Peyer's patch (tissue), 4 donors: ENCODE results near the gene AP1B1. TPM values are rescaled to one million over a fixed set of nuclear protein-coding genes. Genes with fewer than 3 reads are reported as not detected.

Source experiments
- DNase-seq, 3 donors: peaks; one replicate each; pipeline ENCODE4 v3.0.0-alpha.2; 2017 to 2019
- H3K27ac ChIP-seq, 4 donors: fragments of 200-600 bp; sonication (generic); one replicate each; pipeline ENCODE4 v1.5.1; 2016 to 2019
- H3K27me3 ChIP-seq, 2 donors: fragments of 200-600 bp; sonication (generic); one replicate each; pipeline ENCODE4 v1.5.1; 2019
- H3K36me3 ChIP-seq, 3 donors: fragments of 200-600 bp; sonication (generic); one replicate each; pipeline ENCODE4 v1.5.1; 2016 to 2019
- H3K4me1 ChIP-seq, 4 donors: fragments of 200-600 bp; sonication (generic); one replicate each; pipeline ENCODE4 v1.5.1; 2016 to 2019
- H3K4me3 ChIP-seq, 4 donors: fragments of 200-600 bp; sonication (generic); 1 replicate in 3 of 4; 2 replicates in 1 of 4; pipeline ENCODE4 v1.5.1; 2016 to 2019; ENCODE audit warnings: mild to moderate bottlenecking in 1 of 4
- H3K9me3 ChIP-seq, 4 donors: fragments of 200-600 bp; sonication (generic); one replicate each; pipeline ENCODE4 v1.5.1; 2016 to 2019; ENCODE audit warnings: mild to moderate bottlenecking in 1 of 4
- CTCF ChIP-seq, 6 experiments: fragments of 450-650 bp in 4 of 6; fragments of 200-600 bp in 2 of 6; sonication (generic) in 1 of 6; IDR thresholded peaks; one replicate each; pipeline ENCODE4 v1.5.1; 2017 to 2019; ENCODE audit warnings: antibody characterized with exemption in 6 of 6, mild to moderate bottlenecking in 3 of 6, moderate library complexity in 1 of 6
- POLR2A ChIP-seq, 2 donors: fragments of 450-650 bp; IDR thresholded peaks; one replicate each; pipeline ENCODE4 v1.5.1; 2017; ENCODE audit warnings: antibody characterized with exemption in 2 of 2, mild to moderate bottlenecking in 2 of 2, moderate library complexity in 2 of 2
- total RNA-seq, 4 donors: library from RNA; depleted of rRNA; stranded (reverse); fragments of >200 nt; gene quantifications; one replicate each; pipeline ENCODE4 v1.1.0, GENCODE V29; 2016

AP1B1 gene
- total RNA-seq, 4 donors from 2014 or later: 109 to 135 (median 124) TPM

- H3K9me3 ChIP-seq: no peaks in the 10 kb centered on the region
- no peak overlapping the region for H3K27ac ChIP-seq
- TF ChIP-seq CTCF (IDR thresholded peaks at IDR 0.05) (no peak), POLR2A (IDR thresholded peaks at IDR 0.05) (no peak)
- DNase-seq: peak in 1 of 3 donors; percentile 34
- H3K36me3 ChIP-seq: peaks cover 0 to 76% (median 2%) of the 10 kb centered on the region in 3 donors
- H3K27me3 ChIP-seq: no peaks in the 10 kb centered on the region
- H3K4me1 ChIP-seq: peaks cover 0 to 27% (median 2%) of the 10 kb centered on the region in 4 donors
- H3K4me3 ChIP-seq: no peak overlapping the region
Measured at GRCh38 chr22:29298641-29299040, 89.7 kb downstream of the AP1B1 start.

GRCh38 chr22:29292379-29292778, 96.0 kb downstream of the AP1B1 start:
- no peak for DNase-seq
- Histone ChIP-seq H3K9me3 (no peaks in the 10 kb centered on the region), H3K27ac (no peak overlapping the region), H3K36me3 (peaks cover 0 to 100% (median 0%) of the 10 kb centered on the region in 3 donors), H3K4me3 (no peak overlapping the region), H3K27me3 (no peaks in the 10 kb centered on the region), H3K4me1 (no peaks in the 10 kb centered on the region)
- TF ChIP-seq POLR2A (IDR thresholded peaks at IDR 0.05) (no peak), CTCF (IDR thresholded peaks at IDR 0.05) (no peak)

GRCh38 chr22:29291215-29291614, 97.2 kb downstream of the AP1B1 start:
- no peak for TF ChIP-seq POLR2A (IDR thresholded peaks at IDR 0.05)
- TF ChIP-seq CTCF (IDR thresholded peaks at IDR 0.05): no peak
- Histone ChIP-seq H3K27ac (no peak overlapping the region), H3K36me3 (peaks cover 0 to 99% (median 0%) of the 10 kb centered on the region in 3 donors), H3K9me3 (no peaks in the 10 kb centered on the region), H3K4me1 (no peaks in the 10 kb centered on the region), H3K27me3 (no peaks in the 10 kb centered on the region), H3K4me3 (no peak overlapping the region)
- no peak for DNase-seq

GRCh38 chr22:29290061-29290460, 98.3 kb downstream of the AP1B1 start:
- no peak for TF ChIP-seq POLR2A (IDR thresholded peaks at IDR 0.05)
- TF ChIP-seq CTCF (IDR thresholded peaks at IDR 0.05): no peak
- Histone ChIP-seq H3K4me3 (no peak overlapping the region), H3K36me3 (peaks cover 0 to 99% (median 0%) of the 10 kb centered on the region in 3 donors), H3K9me3 (no peaks in the 10 kb centered on the region), H3K27me3 (no peaks in the 10 kb centered on the region), H3K4me1 (no peaks in the 10 kb centered on the region), H3K27ac (no peak overlapping the region)
- no peak for DNase-seq

GRCh38 chr22:29288837-29289236, 99.5 kb downstream of the AP1B1 start:
- TF ChIP-seq CTCF (IDR thresholded peaks at IDR 0.05) (no peak), POLR2A (IDR thresholded peaks at IDR 0.05) (no peak)
- DNase-seq: no peak

GRCh38 chr22:29284196-29284595, 104.2 kb downstream of the AP1B1 start:
- Histone ChIP-seq H3K36me3 (peaks cover 0 to 97% (median 4%) of the 10 kb centered on the region in 3 donors), H3K27me3 (no peaks in the 10 kb centered on the region), H3K27ac (no peak overlapping the region), H3K4me3 (no peak overlapping the region), H3K9me3 (no peaks in the 10 kb centered on the region), H3K4me1 (no peaks in the 10 kb centered on the region)
- DNase-seq: no peak
- no peak for TF ChIP-seq CTCF (IDR thresholded peaks at IDR 0.05)
- TF ChIP-seq POLR2A (IDR thresholded peaks at IDR 0.05): no peak

More at GRCh38 chr22:29288837-29289236, 99.5 kb downstream of the AP1B1 start:
- Histone ChIP-seq H3K4me1 (no peaks in the 10 kb centered on the region), H3K27ac (no peak overlapping the region), H3K9me3 (no peaks in the 10 kb centered on the region), H3K36me3 (peaks cover 0 to 99% (median 0%) of the 10 kb centered on the region in 3 donors), H3K4me3 (no peak overlapping the region), H3K27me3 (no peaks in the 10 kb centered on the region)
